Fibroblast of lung (primary cell): ENCODE data around the gene ACBD5. TPM values are rescaled to one million over a fixed set of nuclear protein-coding genes. Genes with fewer than 3 reads are reported as not detected.

Source experiments
- DNase-seq, 2 donors: peaks; one replicate each; pipeline versions ENCODE4 v3.0.0 to v3.0.0-alpha.2; 2010; ENCODE audit warnings: low read depth in 2 of 2
- H2AFZ ChIP-seq: 2 replicates; pipeline ENCODE4 v1.5.1; 2012; ENCODE audit warnings: low read length, control low read depth, inconsistent platforms
- H3K27ac ChIP-seq: 2 replicates; pipeline ENCODE4 v1.5.1; 2011; ENCODE audit warnings: low read length, control low read depth; ENCODE audit not compliant: insufficient read depth
- H3K27me3 ChIP-seq: 2 replicates; pipeline ENCODE4 v1.5.1; 2011; ENCODE audit warnings: mild to moderate bottlenecking, low read length; ENCODE audit not compliant: control insufficient read depth, insufficient read depth
- H3K36me3 ChIP-seq: 2 replicates; pipeline ENCODE4 v1.5.1; 2011; ENCODE audit warnings: low read length; ENCODE audit not compliant: control insufficient read depth, insufficient read depth
- H3K4me1 ChIP-seq: 2 replicates; pipeline ENCODE4 v1.5.1; 2011; ENCODE audit warnings: low read length; ENCODE audit not compliant: control insufficient read depth, insufficient read depth; ENCODE audit errors: extremely low read depth
- H3K4me2 ChIP-seq: 2 replicates; pipeline ENCODE4 v1.5.1; 2011; ENCODE audit warnings: low read length, control low read depth; ENCODE audit not compliant: insufficient read depth; ENCODE audit errors: extremely low read depth
- H3K4me3 ChIP-seq, 4 experiments: fragments of 200-600 bp in 1 of 4; sonication (generic) in 1 of 4; replicated peaks in 1 of 4; 2 replicates each; pipeline ENCODE4 v1.5.1; 2011 to 2016; ENCODE audit warnings: low read length in 4 of 4, low read depth in 3 of 4, mild to moderate bottlenecking in 3 of 4, control low read depth in 2 of 4, inconsistent platforms in 1 of 4, mixed read lengths in 1 of 4; ENCODE audit not compliant: insufficient read depth in 1 of 4; ENCODE audit errors: control extremely low read depth in 1 of 4
- H3K79me2 ChIP-seq: 2 replicates; pipeline ENCODE4 v1.5.1; 2012; ENCODE audit warnings: mild to moderate bottlenecking, low read length, inconsistent platforms; ENCODE audit not compliant: control insufficient read depth, insufficient read depth
- H3K9ac ChIP-seq: 2 replicates; pipeline ENCODE4 v1.5.1; 2011; ENCODE audit warnings: mild to moderate bottlenecking, low read length, control low read depth; ENCODE audit not compliant: insufficient read depth
- H3K9me3 ChIP-seq: 2 replicates; pipeline ENCODE4 v1.5.1; 2012; ENCODE audit warnings: low read depth, low read length; ENCODE audit not compliant: control insufficient read depth, insufficient read depth
- H4K20me1 ChIP-seq: 2 replicates; pipeline ENCODE4 v1.5.1; 2011; ENCODE audit warnings: low read length; ENCODE audit not compliant: control insufficient read depth, insufficient read depth; ENCODE audit errors: extremely low read depth
- CTCF ChIP-seq, 2 donors: IDR thresholded peaks in 1 of 2; conservative IDR thresholded peaks in 1 of 2; 1 replicate in 1 of 2; 2 replicates in 1 of 2; pipeline ENCODE4 v1.5.1; 2011 to 2012; ENCODE audit warnings: low read length in 2 of 2, control low read depth in 1 of 2, inconsistent platforms in 1 of 2, low read depth in 1 of 2, mild to moderate bottlenecking in 1 of 2
- EZH2 ChIP-seq: IDR thresholded peaks from 2 replicates; pipeline ENCODE4 v1.5.1; 2012; ENCODE audit warnings: low read length, control low read depth, mild to moderate bottlenecking; ENCODE audit errors: missing control alignments
- polyA plus RNA-seq, 2 donors: library from polyadenylated mRNA; depleted of rRNA in 1 of 2; stranded (reverse) in 1 of 2; unstranded in 1 of 2; fragments of >200 nt; gene quantifications; 2 replicates each; pipeline ENCODE4 v1.2.1, GENCODE V29; 2011 to 2012; ENCODE audit warnings: missing spikeins in 1 of 2
- total RNA-seq: library from RNA; depleted of rRNA; stranded (reverse); fragments of >200 nt; gene quantifications from 2 replicates; pipeline ENCODE4 v1.2.1, GENCODE V29; 2014

Gene ACBD5
- total and polyA plus RNA-seq, 2 donors (not counting 1 experiment from before 2014, with no cell fraction given) = 21.3 to 29.6 TPM

- peak overlapping the region; percentile 92 for H3K27ac ChIP-seq
- peak; percentile 70 to 82 for DNase-seq
Measured at GRCh38 chr10:27242951-27243551, 2.5 kb upstream of the ACBD5 start.

GRCh38 chr10:27242473-27242950 is 1.9 kb upstream of the ACBD5 start:
- TF ChIP-seq CTCF (conservative IDR thresholded peaks at IDR 0.05 in 1 of 2, IDR thresholded peaks at IDR 0.05 in 1 of 2; ENCODE audit: low read depth in 1 of 2, low read length in 2 of 2) = no peak
- TF ChIP-seq EZH2 = no peak

More at GRCh38 chr10:27242951-27243551, 2.5 kb upstream of the ACBD5 start:
- peaks cover 9% of the 10 kb centered on the region for H3K79me2 ChIP-seq
- H3K9ac ChIP-seq = no peak overlapping the region
- no peaks in the 10 kb centered on the region for H4K20me1 ChIP-seq
- no peak for TF ChIP-seq CTCF (conservative IDR thresholded peaks at IDR 0.05 in 1 of 2, IDR thresholded peaks at IDR 0.05 in 1 of 2; ENCODE audit: low read depth in 1 of 2, low read length in 2 of 2)
- TF ChIP-seq EZH2 = no peak
- H3K4me3 ChIP-seq = peak overlapping the region; percentile 70 to 92 (median 87)
- H3K4me2 ChIP-seq = peak overlapping the region; percentile 82
- no peaks in the 10 kb centered on the region for H3K9me3 ChIP-seq
- peak overlapping the region; percentile 73 for H2AFZ ChIP-seq
- peaks cover 10% of the 10 kb centered on the region for H3K4me1 ChIP-seq
- H3K27me3 ChIP-seq = no peaks in the 10 kb centered on the region
- H3K36me3 ChIP-seq = no peaks in the 10 kb centered on the region

GRCh38 chr10:27241652-27242472 is 1.3 kb upstream of the ACBD5 start:
- Histone ChIP-seq H3K79me2 (peaks cover 10% of the 10 kb centered on the region), H3K9me3 (no peaks in the 10 kb centered on the region), H3K9ac (peak overlapping the region; percentile 78), H3K4me3 (peak overlapping the region; percentile 70 to 92 (median 87)), H3K4me1 (peaks cover 10% of the 10 kb centered on the region), H3K36me3 (no peaks in the 10 kb centered on the region), H2AFZ (peak overlapping the region; percentile 89), H4K20me1 (no peaks in the 10 kb centered on the region), H3K27me3 (no peaks in the 10 kb centered on the region), H3K4me2 (peak overlapping the region; percentile 91), H3K27ac (peak overlapping the region; percentile 92)
- TF ChIP-seq EZH2 (no peak), CTCF (conservative IDR thresholded peaks at IDR 0.05 in 1 of 2, IDR thresholded peaks at IDR 0.05 in 1 of 2; ENCODE audit: low read depth in 1 of 2, low read length in 2 of 2) (peak; percentile 23 to 28)
- DNase-seq = peak; percentile 93 to 95

More at GRCh38 chr10:27242473-27242950, 1.9 kb upstream of the ACBD5 start:
- H3K36me3 ChIP-seq = no peaks in the 10 kb centered on the region
- H2AFZ ChIP-seq = peak overlapping the region; percentile 86
- H3K79me2 ChIP-seq = peaks cover 10% of the 10 kb centered on the region
- no peaks in the 10 kb centered on the region for H4K20me1 ChIP-seq
- peak overlapping the region; percentile 70 to 92 (median 87) for H3K4me3 ChIP-seq
- DNase-seq = no peak
- H3K27me3 ChIP-seq = no peaks in the 10 kb centered on the region
- H3K9me3 ChIP-seq = no peaks in the 10 kb centered on the region
- peak overlapping the region; percentile 82 for H3K4me2 ChIP-seq
- peak overlapping the region; percentile 92 for H3K27ac ChIP-seq
- peak overlapping the region; percentile 78 for H3K9ac ChIP-seq
- H3K4me1 ChIP-seq = peaks cover 10% of the 10 kb centered on the region
